Tibial nerve (tissue), 4 donors: ENCODE results near the gene KRT28. TPM values are rescaled to one million over a fixed set of nuclear protein-coding genes. Genes with fewer than 3 reads are reported as not detected.

ENCODE experiments used
- DNase-seq, 2 donors: peaks; one replicate each; pipeline ENCODE4 v3.0.0-alpha.2; 2019; ENCODE audit warnings: low spot score in 2 of 2
- H3K27ac ChIP-seq, 4 donors: fragments of 200-600 bp; sonication (generic) in 3 of 4; one replicate each; pipeline ENCODE4 v1.5.1; 2017 to 2019; ENCODE audit warnings: mild to moderate bottlenecking in 1 of 4
- H3K27me3 ChIP-seq, 2 donors: fragments of 200-600 bp; sonication (generic) in 1 of 2; one replicate each; pipeline versions ENCODE4 v1.5.1 to v1.6.0; 2017 to 2019
- H3K36me3 ChIP-seq, 3 donors: fragments of 200-600 bp; sonication (generic); one replicate each; pipeline ENCODE4 v1.5.1; 2018 to 2019
- H3K4me1 ChIP-seq, 4 donors: fragments of 200-600 bp; sonication (generic) in 3 of 4; one replicate each; pipeline ENCODE4 v1.5.1; 2017 to 2019
- H3K4me3 ChIP-seq, 4 donors: fragments of 200-600 bp; sonication (generic) in 3 of 4; one replicate each; pipeline ENCODE4 v1.5.1; 2017 to 2019; ENCODE audit warnings: mild to moderate bottlenecking in 1 of 4, moderate library complexity in 1 of 4
- H3K9me3 ChIP-seq, 4 donors: fragments of 200-600 bp; sonication (generic) in 3 of 4; one replicate each; pipeline ENCODE4 v1.5.1; 2017 to 2019
- EP300 ChIP-seq, 2 donors: sonication (generic); formaldehyde crosslinking; IDR thresholded peaks; one replicate each; pipeline ENCODE4 v1.6.1; 2017; ENCODE audit warnings: antibody characterized with exemption in 2 of 2, mild to moderate bottlenecking in 1 of 2
- POLR2A ChIP-seq, 2 donors: fragments of 450-650 bp; IDR thresholded peaks; one replicate each; pipeline ENCODE4 v1.6.1; 2017; ENCODE audit warnings: antibody characterized with exemption in 2 of 2, mild to moderate bottlenecking in 2 of 2, moderate library complexity in 2 of 2
- WGBS, 2 donors: methylation state at CpG; one replicate each; pipeline ENCODE4 v1.1.5; 2018; 5-methylcytosine and 5-hydroxymethylcytosine counted together
- total RNA-seq, 4 donors: library from RNA; depleted of rRNA; stranded (reverse); fragments of >200 nt; gene quantifications; one replicate each; pipeline ENCODE4 v1.1.0, GENCODE V29; 2016
- TF ChIP-seq, protein P1 (sequence below), 5 experiments: fragments of 200-600 bp in 3 of 5; fragments of 450-650 bp in 2 of 5; sonication (generic) in 3 of 5; IDR thresholded peaks; one replicate each; pipeline ENCODE4 v1.5.1; 2016 to 2019; ENCODE audit warnings: antibody characterized with exemption in 5 of 5, mild to moderate bottlenecking in 3 of 5, moderate library complexity in 2 of 5

KRT28 gene
- total RNA-seq, 4 donors from 2014 or later = not detected

DNA sequence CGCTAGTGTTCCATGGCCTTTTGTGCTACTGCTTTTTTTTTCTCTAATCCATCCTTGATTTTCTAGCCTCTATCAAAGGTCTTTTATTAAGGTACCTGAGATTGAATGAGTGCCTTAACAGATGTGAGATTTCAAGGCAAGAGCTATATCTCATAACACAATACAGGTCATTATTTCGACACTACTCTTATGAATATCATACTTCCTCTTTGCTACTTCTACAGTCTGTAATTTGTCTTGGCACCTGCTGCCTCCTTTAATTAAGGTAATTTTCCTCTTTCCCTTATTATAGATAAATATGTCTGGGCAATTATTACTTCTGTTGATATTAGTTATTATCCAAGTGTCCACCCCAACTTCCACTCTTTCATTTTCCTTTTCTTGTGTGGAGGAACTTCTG, 5.3 kb downstream of the KRT28 start:
- TF ChIP-seq, protein P1, sequence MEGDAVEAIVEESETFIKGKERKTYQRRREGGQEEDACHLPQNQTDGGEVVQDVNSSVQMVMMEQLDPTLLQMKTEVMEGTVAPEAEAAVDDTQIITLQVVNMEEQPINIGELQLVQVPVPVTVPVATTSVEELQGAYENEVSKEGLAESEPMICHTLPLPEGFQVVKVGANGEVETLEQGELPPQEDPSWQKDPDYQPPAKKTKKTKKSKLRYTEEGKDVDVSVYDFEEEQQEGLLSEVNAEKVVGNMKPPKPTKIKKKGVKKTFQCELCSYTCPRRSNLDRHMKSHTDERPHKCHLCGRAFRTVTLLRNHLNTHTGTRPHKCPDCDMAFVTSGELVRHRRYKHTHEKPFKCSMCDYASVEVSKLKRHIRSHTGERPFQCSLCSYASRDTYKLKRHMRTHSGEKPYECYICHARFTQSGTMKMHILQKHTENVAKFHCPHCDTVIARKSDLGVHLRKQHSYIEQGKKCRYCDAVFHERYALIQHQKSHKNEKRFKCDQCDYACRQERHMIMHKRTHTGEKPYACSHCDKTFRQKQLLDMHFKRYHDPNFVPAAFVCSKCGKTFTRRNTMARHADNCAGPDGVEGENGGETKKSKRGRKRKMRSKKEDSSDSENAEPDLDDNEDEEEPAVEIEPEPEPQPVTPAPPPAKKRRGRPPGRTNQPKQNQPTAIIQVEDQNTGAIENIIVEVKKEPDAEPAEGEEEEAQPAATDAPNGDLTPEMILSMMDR (IDR thresholded peaks at IDR 0.05) = no peak
- TF ChIP-seq EP300 (IDR thresholded peaks at IDR 0.05) (no peak), POLR2A (IDR thresholded peaks at IDR 0.05) (no peak)
- no peaks in the 10 kb centered on the region for H3K36me3 ChIP-seq
- H3K27me3 ChIP-seq = peaks cover 0 to 21% of the 10 kb centered on the region in 2 donors
- H3K4me1 ChIP-seq = peaks cover 0 to 25% (median 3%) of the 10 kb centered on the region in 4 donors
- H3K4me3 ChIP-seq = no peak overlapping the region
- 92 to 93% methylated on average over 2 of the region's 2 CpGs for WGBS, 2 donors
- DNase-seq = no peak
- no peak overlapping the region for H3K27ac ChIP-seq
- H3K9me3 ChIP-seq = no peaks in the 10 kb centered on the region

DNA sequence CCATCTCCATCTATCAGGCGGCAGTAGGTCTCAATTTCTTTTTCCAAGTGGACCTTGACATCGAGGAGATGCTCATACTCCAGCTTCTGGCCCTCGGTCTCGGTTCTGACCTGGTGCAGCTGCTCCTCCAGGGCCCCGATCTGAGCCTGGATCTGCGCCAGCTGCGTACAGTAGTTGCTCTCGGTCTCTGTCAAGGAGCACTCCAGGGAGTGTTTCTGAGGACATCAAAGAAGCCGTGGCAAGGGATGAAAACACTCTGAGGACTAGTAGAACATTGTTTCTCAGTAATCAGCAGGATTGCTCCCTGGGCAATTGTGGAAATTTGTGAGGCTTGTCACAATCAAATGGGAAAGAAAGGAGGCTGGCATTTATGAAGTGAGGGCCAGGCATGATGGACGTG, 5.9 kb downstream of the KRT28 start:
- TF ChIP-seq, protein P1 (IDR thresholded peaks at IDR 0.05) = no peak
- TF ChIP-seq EP300 (IDR thresholded peaks at IDR 0.05) (no peak), POLR2A (IDR thresholded peaks at IDR 0.05) (no peak)
- DNase-seq = no peak
- H3K36me3 ChIP-seq = no peaks in the 10 kb centered on the region
- no peak overlapping the region for H3K4me3 ChIP-seq
- peaks cover 0 to 17% of the 10 kb centered on the region in 2 donors for H3K27me3 ChIP-seq
- no peaks in the 10 kb centered on the region for H3K9me3 ChIP-seq
- 53 to 66% methylated on average over 10 of the region's 10 CpGs for WGBS, 2 donors
- no peak overlapping the region for H3K27ac ChIP-seq
- H3K4me1 ChIP-seq = peaks cover 0 to 32% (median 3%) of the 10 kb centered on the region in 4 donors

DNA sequence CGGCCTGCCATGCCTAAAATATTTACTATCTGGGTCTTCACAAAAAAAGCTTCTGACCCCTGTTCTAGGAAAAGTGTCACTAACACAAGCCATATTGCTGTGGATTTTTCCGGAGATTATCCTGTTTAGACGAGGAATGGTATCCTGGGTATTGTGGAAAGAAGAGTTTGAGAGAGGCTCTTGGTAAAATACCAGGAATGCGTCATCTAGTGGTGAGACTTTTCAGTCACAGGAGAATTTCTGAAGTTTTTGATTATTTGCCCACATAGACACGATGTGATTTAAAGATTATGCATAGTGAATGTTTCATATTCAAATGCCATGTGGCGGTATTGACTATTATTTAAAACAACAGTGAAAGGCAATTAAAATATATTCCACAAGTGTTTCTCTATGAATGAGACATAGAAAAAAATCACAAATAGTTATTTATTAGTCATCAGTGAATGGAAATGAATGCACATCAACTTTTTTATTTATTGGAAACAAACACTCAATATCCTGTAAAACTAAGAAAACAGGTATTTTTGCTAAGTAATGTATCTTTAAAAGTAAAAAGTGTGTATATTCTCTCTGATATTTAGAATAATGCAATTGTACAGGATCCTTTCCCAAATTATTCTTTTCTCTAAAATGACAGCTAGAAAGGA, 7.8 kb downstream of the KRT28 start:
- Histone ChIP-seq H3K9me3 (no peaks in the 10 kb centered on the region), H3K4me3 (no peak overlapping the region), H3K27me3 (peaks cover 0 to 7% of the 10 kb centered on the region in 2 donors), H3K4me1 (peaks cover 0 to 37% (median 3%) of the 10 kb centered on the region in 4 donors), H3K27ac (peak overlapping the region in 3 of 4 donors; percentile 37 to 79 (median 61)), H3K36me3 (no peaks in the 10 kb centered on the region)
- WGBS, 2 donors = 19% methylated on average over 6 of the region's 6 CpGs
- TF ChIP-seq EP300 (IDR thresholded peaks at IDR 0.05) (peak in 1 of 2 donors; percentile 46), POLR2A (IDR thresholded peaks at IDR 0.05) (no peak)
- TF ChIP-seq, protein P1 (IDR thresholded peaks at IDR 0.05) = peak; percentile 47 to 82 (median 67)
- peak in 1 of 2 donors; percentile 21 for DNase-seq

DNA sequence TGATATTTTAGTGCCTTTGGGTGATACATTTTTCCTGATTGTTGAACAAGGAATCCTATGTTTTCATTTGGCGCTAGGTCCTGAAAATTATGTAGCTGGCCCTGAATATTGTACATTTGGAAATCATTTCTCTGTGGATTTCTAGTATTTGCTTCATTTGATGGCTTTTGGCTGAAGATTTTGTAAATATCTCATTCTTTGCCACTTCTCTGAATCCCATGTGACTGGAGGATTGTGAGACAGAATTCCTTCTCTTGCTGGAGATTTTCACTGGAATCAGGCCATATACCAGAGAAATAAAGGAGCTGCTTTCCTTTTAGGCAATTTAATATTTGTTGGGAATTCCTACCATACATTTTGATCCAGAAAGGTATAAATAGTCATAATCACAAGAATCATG, 8.6 kb downstream of the KRT28 start:
- H3K27me3 ChIP-seq = peaks cover 0 to 2% of the 10 kb centered on the region in 2 donors
- peak overlapping the region in 3 of 4 donors; percentile 37 to 79 (median 61) for H3K27ac ChIP-seq
- DNase-seq = peak in 1 of 2 donors; percentile 26

DNA sequence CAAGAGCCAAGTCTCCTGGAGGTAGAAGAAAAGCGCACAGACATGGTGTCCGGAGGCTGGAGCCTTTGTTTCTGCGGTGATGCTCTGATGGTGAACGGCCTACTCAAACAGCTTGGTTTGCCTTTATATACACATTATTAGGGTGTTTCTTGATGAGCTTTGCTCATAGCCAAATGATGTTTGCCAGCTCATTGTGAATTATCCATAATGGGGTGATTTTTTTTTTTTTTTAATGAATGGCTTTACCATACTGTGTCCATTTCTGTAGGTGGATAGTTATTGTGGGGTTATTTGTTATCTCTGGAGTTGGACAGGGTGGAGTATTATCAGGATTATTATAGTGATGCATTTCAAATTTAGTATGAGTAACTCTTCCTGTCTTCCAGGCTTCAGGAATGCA, 17.3 kb downstream of the KRT28 start, which contains the start of gene KRT27:
Gene KRT27, minus strand, starts transcription at position 101 of the 400 bp plus-strand sequence. Its CDS starts 57 bp downstream, at position 44.
- H3K4me3 ChIP-seq = no peak within 1 kb of the TSS
- peaks cover 0 to 6% (median 0%) of the 10 kb centered on the region in 4 donors for H3K4me1 ChIP-seq
- H3K27me3 ChIP-seq = peaks cover 0 to 40% of the 10 kb centered on the region in 2 donors
- no peak within 1 kb of the TSS for H3K27ac ChIP-seq
- no peaks in the 10 kb centered on the region for H3K9me3 ChIP-seq
- 97 to 98% methylated on average over 4 of the region's 4 CpGs for WGBS, 2 donors
- TF ChIP-seq EP300 (IDR thresholded peaks at IDR 0.05) (no peak), POLR2A (IDR thresholded peaks at IDR 0.05) (no peak)
- TF ChIP-seq, protein P1 (IDR thresholded peaks at IDR 0.05) = no peak
- no peaks in the 10 kb centered on the region for H3K36me3 ChIP-seq
- DNase-seq = no peak

More for the DNA sequence above, 8.6 kb downstream of the KRT28 start:
- WGBS, 2 donors = 14 to 30% methylated on average over 1 of the region's 1 CpG
- H3K4me3 ChIP-seq = no peak overlapping the region
- no peaks in the 10 kb centered on the region for H3K36me3 ChIP-seq
- no peaks in the 10 kb centered on the region for H3K9me3 ChIP-seq
- H3K4me1 ChIP-seq = peaks cover 0 to 37% (median 3%) of the 10 kb centered on the region in 4 donors
- peak; percentile 43 to 60 for TF ChIP-seq EP300 (IDR thresholded peaks at IDR 0.05)
- no peak for TF ChIP-seq POLR2A (IDR thresholded peaks at IDR 0.05)
